K562 (cell line): Measurements from ENCODE around the gene TMEM95. TPM values are rescaled to one million over a fixed set of nuclear protein-coding genes. Genes with fewer than 3 reads are reported as not detected.
A peak's percentile ranks its signal among the peaks of the same experiment; 100 is the strongest.

ENCODE experiments used
- BCL6 ChIP-seq: fragments of 250-450 bp; sonication (Bioruptor Pico); IDR thresholded peaks from 2 replicates; pipeline ENCODE4 v1.4.0; 2020
- CREB1 ChIP-seq, 2 experiments: sonication (generic) in 1 of 2; formaldehyde crosslinking in 1 of 2; IDR thresholded peaks; 2 replicates each; pipeline versions ENCODE4 v1.6.1 to v1.8.0; 2012 to 2022; ENCODE audit warnings: inconsistent platforms in 1 of 2, mild to moderate bottlenecking in 1 of 2, missing genetic modification reagents in 1 of 2, moderate library complexity in 1 of 2
- CTCF ChIP-seq, 3 experiments: IDR thresholded peaks in 2 of 3; conservative IDR thresholded peaks in 1 of 3; 2 replicates each; pipeline ENCODE4 v1.5.1; 2011 to 2012; ENCODE audit warnings: low read length in 3 of 3, mild to moderate bottlenecking in 3 of 3, control low read depth in 2 of 3, improper control_type of control experiment in 1 of 3, inconsistent platforms in 1 of 3, low read depth in 1 of 3, mixed read lengths in 1 of 3, moderate library complexity in 1 of 3; ENCODE audit not compliant: insufficient read depth in 2 of 3
- FUS ChIP-seq: fragments of 200-400 bp; formaldehyde crosslinking; optimal IDR thresholded peaks from 2 replicates; pipeline ENCODE3; 2017; ENCODE audit warnings: low read depth, low read length
- GABPA ChIP-seq: fragments of 200-800 bp; sonication (Bioruptor generic); conservative IDR thresholded peaks from 2 replicates; pipeline ENCODE4 v1.6.1; 2016; ENCODE audit warnings: low read depth, missing genetic modification characterization, missing compliant biosample characterization
- PHB2 ChIP-seq: fragments of 450-650 bp; IDR thresholded peaks from 2 replicates; pipeline ENCODE4 v1.6.1; 2017; ENCODE audit warnings: low read depth
- RUNX1 ChIP-seq: sonication (generic); IDR thresholded peaks from 2 replicates; pipeline ENCODE4 v1.6.1; 2016; ENCODE audit warnings: antibody characterized with exemption, low read depth
- SMAD4 ChIP-seq: fragments of 250-450 bp; sonication (Bioruptor Pico); conservative IDR thresholded peaks from 2 replicates; pipeline ENCODE4 v1.8.0; 2021; ENCODE audit warnings: inconsistent platforms, mild to moderate bottlenecking, moderate library complexity
- SNIP1 ChIP-seq: fragments of 450-650 bp; IDR thresholded peaks from 2 replicates; pipeline ENCODE4 v1.7.1; 2017; ENCODE audit warnings: low read depth, mild to moderate bottlenecking
- SRSF3 ChIP-seq: fragments of 200-400 bp; formaldehyde crosslinking; IDR thresholded peaks from 2 replicates; pipeline ENCODE4 v1.6.1; 2016; ENCODE audit warnings: mild to moderate bottlenecking, low read length, moderate library complexity; ENCODE audit not compliant: insufficient read depth
- TRIM24 ChIP-seq, 2 experiments: fragments of 450-650 bp; IDR thresholded peaks; 2 replicates each; pipeline ENCODE4 v1.6.1; 2016
- TRIM28 ChIP-seq: fragments of 450-650 bp; IDR thresholded peaks from 2 replicates; pipeline ENCODE4 v1.6.1; 2017
- ZFP30 ChIP-seq: fragments of 250-450 bp; sonication (Bioruptor Pico); IDR thresholded peaks from 2 replicates; pipeline ENCODE4 v1.8.0; 2022; ENCODE audit warnings: moderate library complexity, mild to moderate bottlenecking, inconsistent platforms, borderline replicate concordance
- ZNF175 ChIP-seq: fragments of 200-800 bp; sonication (Bioruptor generic); IDR thresholded peaks from 2 replicates; pipeline ENCODE4 v1.6.1; 2016; ENCODE audit warnings: low read depth, mild to moderate bottlenecking, missing genetic modification characterization, missing compliant biosample characterization
- ZNF280B ChIP-seq: fragments of 250-450 bp; sonication (Bioruptor Pico); IDR thresholded peaks from 2 replicates; pipeline ENCODE4 v1.5.1; 2021; ENCODE audit warnings: mild to moderate bottlenecking
- ZNF316 ChIP-seq: fragments of 450-650 bp; IDR thresholded peaks from 2 replicates; pipeline ENCODE4 v1.6.1; 2016
- ZNF384 ChIP-seq: IDR thresholded peaks from 2 replicates; pipeline ENCODE4 v1.6.1; 2012; ENCODE audit warnings: low read depth, low read length, improper control_type of control experiment
- ZNF449 ChIP-seq: fragments of 250-450 bp; sonication (Bioruptor Pico); IDR thresholded peaks from 2 replicates; pipeline ENCODE4 v1.8.0; 2022; ENCODE audit warnings: moderate library complexity, mild to moderate bottlenecking, inconsistent platforms
- ZNF609 ChIP-seq: sonication (generic); formaldehyde crosslinking; IDR thresholded peaks from 2 replicates; pipeline ENCODE4 v1.8.1; 2023; ENCODE audit warnings: missing genetic modification reagents, mild to moderate bottlenecking, borderline replicate concordance
- ZNF75A ChIP-seq: fragments of 450-650 bp; formaldehyde crosslinking; IDR thresholded peaks from 2 replicates; pipeline ENCODE4 v1.4.0; 2020; ENCODE audit warnings: mild to moderate bottlenecking
- ZSCAN29 ChIP-seq: fragments of 450-650 bp; IDR thresholded peaks from 2 replicates; pipeline ENCODE4 v1.6.1; 2017
- polyA plus RNA-seq, 8 experiments: library from polyadenylated mRNA; depleted of rRNA in 4 of 8; stranded (reverse) in 5 of 8; unstranded in 3 of 8; fragments of >200 nt; fragmentation: Nextera tagmentation in 2 of 8; fragmentation: Illumina TruSeq in 1 of 8; extraction: Ambion mirVana in 2 of 8; extraction: Trizol in 1 of 8; gene quantifications; 2 replicates each; pipeline versions ENCODE4 v1.2.1 to v1.2.3, GENCODE V29; 2011 to 2014; ENCODE audit warnings: inconsistent platforms in 1 of 8, missing spikeins in 1 of 8
- total RNA-seq, 7 experiments: library from RNA; depleted of rRNA in 6 of 7; stranded (reverse); fragments of >200 nt in 6 of 7; fragmentation: Illumina TruSeq in 2 of 7; extraction: Trizol in 2 of 7; gene quantifications; 2 replicates each; pipeline versions ENCODE4 v1.2.1 to v1.2.3, GENCODE V29; 2011 to 2021; ENCODE audit warnings: low replicate concordance in 1 of 7

TMEM95 gene
- total and polyA plus RNA-seq, 9 of the 15 experiments (the other 6 are each of a cell fraction or from before 2014, with no cell fraction given) = not detected

GRCh38 chr17:7379134-7379533, 24.2 kb downstream of the TMEM95 start (continued):
- TF ChIP-seq RUNX1 = no peak
- TF ChIP-seq ZFP30 (CRISPR knock-in tag) = peak; percentile 62; the same call in 1 of the 2 replicates
- TF ChIP-seq ZNF449 (CRISPR knock-in tag) = no peak
- TF ChIP-seq ZNF384 = no peak
- TF ChIP-seq PHB2 = no peak
- no peak for TF ChIP-seq ZNF609 (CRISPR knock-in tag)
- TF ChIP-seq ZNF75A (CRISPR knock-in tag) = no peak
- TF ChIP-seq ZSCAN29 = no peak
- no peak for TF ChIP-seq SMAD4
- TF ChIP-seq ZNF175 (CRISPR knock-in tag) = no peak
- TF ChIP-seq GABPA = no peak
- TF ChIP-seq TRIM28 = peak; percentile 76; the same call in 1 of the 2 replicates
- TF ChIP-seq CTCF (IDR thresholded peaks at IDR 0.05 in 2 of 3, conservative IDR thresholded peaks at IDR 0.05 in 1 of 3; ENCODE audit: insufficient read depth in 2 of 3, low read depth in 1 of 3, low read length in 3 of 3) = no peak
- TF ChIP-seq ZNF316 = no peak
- TF ChIP-seq ZNF280B (CRISPR knock-in tag) = no peak
- TF ChIP-seq CREB1 (IDR thresholded peaks at IDR 0.05) = no peak
- no peak for TF ChIP-seq CREB1 (CRISPR knock-in tag; IDR thresholded peaks at IDR 0.05)
- 0 out of 4 replicates have a peak, but pooled peaks of 1 of the 2 experiments have one; percentile 18 for TF ChIP-seq TRIM24 (IDR thresholded peaks at IDR 0.05)
- TF ChIP-seq FUS = no peak
- no peak for TF ChIP-seq SNIP1
- no peak for TF ChIP-seq BCL6 (CRISPR knock-in tag)
- no peak for TF ChIP-seq SRSF3
